K562 (cell line): ENCODE data around the gene PRDM15. TPM values are rescaled to one million over a fixed set of nuclear protein-coding genes. Genes with fewer than 3 reads are reported as not detected.

ENCODE experiments used
- E2F1 ChIP-seq: sonication (generic); formaldehyde crosslinking; IDR thresholded peaks from 2 replicates; pipeline ENCODE4 v1.8.1; 2023; ENCODE audit warnings: mild to moderate bottlenecking, missing genetic modification reagents, moderate library complexity
- KDM1A ChIP-seq, 2 experiments: fragments of 450-650 bp; IDR thresholded peaks; 2 replicates each; pipeline ENCODE4 v1.6.1; 2016; ENCODE audit warnings: mild to moderate bottlenecking in 2 of 2
- KLF6 ChIP-seq: fragments of 250-450 bp; sonication (Bioruptor Pico); IDR thresholded peaks from 2 replicates; pipeline ENCODE4 v1.4.0; 2020; ENCODE audit warnings: mild to moderate bottlenecking, moderate library complexity, borderline replicate concordance
- NCOA2 ChIP-seq, 2 experiments: fragments of 450-650 bp; IDR thresholded peaks; 2 replicates each; pipeline ENCODE4 v1.6.1; 2018; ENCODE audit warnings: mild to moderate bottlenecking in 2 of 2, moderate library complexity in 1 of 2; ENCODE audit not compliant: partially characterized antibody in 2 of 2
- NRF1 ChIP-seq, 2 experiments: fragments of 450-650 bp; IDR thresholded peaks in 1 of 2; conservative IDR thresholded peaks in 1 of 2; 2 replicates each; pipeline ENCODE4 v1.6.1; 2014; ENCODE audit warnings: mild to moderate bottlenecking in 2 of 2
- PCBP1 ChIP-seq: fragments of 200-400 bp; formaldehyde crosslinking; IDR thresholded peaks from 2 replicates; pipeline ENCODE4 v1.6.1; 2018; ENCODE audit warnings: mild to moderate bottlenecking, low read depth, low read length; ENCODE audit not compliant: poor library complexity, severe bottlenecking
- PHF20 ChIP-seq: fragments of 450-650 bp; IDR thresholded peaks from 2 replicates; pipeline ENCODE4 v1.6.1; 2018; ENCODE audit not compliant: partially characterized antibody
- PRDM10 ChIP-seq: fragments of 450-650 bp; IDR thresholded peaks from 2 replicates; pipeline ENCODE4 v1.6.1; 2018; ENCODE audit not compliant: partially characterized antibody
- RBM14 ChIP-seq: fragments of 200-400 bp; formaldehyde crosslinking; IDR thresholded peaks from 2 replicates; pipeline ENCODE4 v1.6.1; 2018; ENCODE audit warnings: low read depth, mild to moderate bottlenecking, low read length, moderate library complexity, borderline replicate concordance; ENCODE audit not compliant: insufficient read depth
- SIN3B ChIP-seq: fragments of 450-650 bp; IDR thresholded peaks from 2 replicates; pipeline ENCODE4 v1.6.1; 2017; ENCODE audit warnings: low read depth, mild to moderate bottlenecking, moderate library complexity
- TAF7 ChIP-seq: fragments of 450-650 bp; IDR thresholded peaks from 2 replicates; pipeline ENCODE4 v1.6.1; 2016; ENCODE audit warnings: missing genetic modification characterization, missing compliant biosample characterization
- YY1 ChIP-seq, 3 experiments: IDR thresholded peaks; 2 replicates each; pipeline ENCODE4 v1.6.1; 2011; ENCODE audit warnings: low read length in 2 of 3, mild to moderate bottlenecking in 2 of 3, moderate library complexity in 2 of 3, borderline replicate concordance in 1 of 3, control low read depth in 1 of 3, low read depth in 1 of 3; ENCODE audit not compliant: insufficient read depth in 3 of 3, insufficient replicate concordance in 2 of 3, control insufficient read depth in 1 of 3, insufficient read length in 1 of 3; ENCODE audit errors: extremely low read depth in 1 of 3
- ZSCAN32 ChIP-seq: fragments of 450-650 bp; formaldehyde crosslinking; IDR thresholded peaks from 2 replicates; pipeline ENCODE4 v1.4.0; 2020; ENCODE audit warnings: mild to moderate bottlenecking, moderate library complexity
- polyA plus RNA-seq, 8 experiments: library from polyadenylated mRNA; depleted of rRNA in 4 of 8; stranded (reverse) in 5 of 8; unstranded in 3 of 8; fragments of >200 nt; fragmentation: Nextera tagmentation in 2 of 8; fragmentation: Illumina TruSeq in 1 of 8; extraction: Ambion mirVana in 2 of 8; extraction: Trizol in 1 of 8; gene quantifications; 2 replicates each; pipeline versions ENCODE4 v1.2.1 to v1.2.3, GENCODE V29; 2011 to 2014; ENCODE audit warnings: inconsistent platforms in 1 of 8, missing spikeins in 1 of 8
- total RNA-seq, 7 experiments: library from RNA; depleted of rRNA in 6 of 7; stranded (reverse); fragments of >200 nt in 6 of 7; fragmentation: Illumina TruSeq in 2 of 7; extraction: Trizol in 2 of 7; gene quantifications; 2 replicates each; pipeline versions ENCODE4 v1.2.1 to v1.2.3, GENCODE V29; 2011 to 2021; ENCODE audit warnings: low replicate concordance in 1 of 7
- TF ChIP-seq, protein P1 (sequence below): sonication (generic); formaldehyde crosslinking; IDR thresholded peaks from 2 replicates; pipeline ENCODE4 v1.8.0; 2022; ENCODE audit warnings: missing genetic modification reagents, mild to moderate bottlenecking, borderline replicate concordance

The PRDM15 gene
- total and polyA plus RNA-seq, 9 of the 15 experiments (the other 6 are each of a cell fraction or from before 2014, with no cell fraction given) = 0.93 to 9.2 (median 6.2) TPM

GRCh38 chr21:41923631-41924367 is 44.7 kb upstream of the PRDM15 start (continued):
- TF ChIP-seq E2F1 (CRISPR knock-in tag) = no peak
- no peak for TF ChIP-seq RBM14
- TF ChIP-seq PRDM10 = no peak
- TF ChIP-seq, protein P1, sequence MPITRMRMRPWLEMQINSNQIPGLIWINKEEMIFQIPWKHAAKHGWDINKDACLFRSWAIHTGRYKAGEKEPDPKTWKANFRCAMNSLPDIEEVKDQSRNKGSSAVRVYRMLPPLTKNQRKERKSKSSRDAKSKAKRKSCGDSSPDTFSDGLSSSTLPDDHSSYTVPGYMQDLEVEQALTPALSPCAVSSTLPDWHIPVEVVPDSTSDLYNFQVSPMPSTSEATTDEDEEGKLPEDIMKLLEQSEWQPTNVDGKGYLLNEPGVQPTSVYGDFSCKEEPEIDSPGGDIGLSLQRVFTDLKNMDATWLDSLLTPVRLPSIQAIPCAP (CRISPR knock-in tag) = no peak
- no peak for TF ChIP-seq NCOA2 (IDR thresholded peaks at IDR 0.05; ENCODE audit: partially characterized antibody in 2 of 2)
- no peak for TF ChIP-seq YY1 (IDR thresholded peaks at IDR 0.05; ENCODE audit: borderline replicate concordance in 1 of 3, control insufficient read depth in 1 of 3, extremely low read depth in 1 of 3, insufficient read depth in 3 of 3, insufficient read length in 1 of 3, insufficient replicate concordance in 2 of 3, low read depth in 1 of 3, low read length in 2 of 3)
- TF ChIP-seq KDM1A (IDR thresholded peaks at IDR 0.05) = no peak
- no peak for TF ChIP-seq NRF1 (conservative IDR thresholded peaks at IDR 0.05 in 1 of 2, IDR thresholded peaks at IDR 0.05 in 1 of 2)
- TF ChIP-seq SIN3B = no peak
- no peak for TF ChIP-seq KLF6 (CRISPR knock-in tag)
- no peak for TF ChIP-seq TAF7 (tag)
- TF ChIP-seq PHF20 = no peak
- TF ChIP-seq ZSCAN32 (CRISPR knock-in tag) = no peak
- TF ChIP-seq PCBP1 = no peak
